Measurements from ENCODE around the gene SIRPB2. TPM values are rescaled to one million over a fixed set of nuclear protein-coding genes. Genes with fewer than 3 reads are reported as not detected.
A peak's percentile ranks its signal among the peaks of the same experiment; 100 is the strongest.

Gene SIRPB2
- total and polyA plus RNA-seq, 2 of the 4 experiments (the other 2 are of a cell fraction): not detected

DNA sequence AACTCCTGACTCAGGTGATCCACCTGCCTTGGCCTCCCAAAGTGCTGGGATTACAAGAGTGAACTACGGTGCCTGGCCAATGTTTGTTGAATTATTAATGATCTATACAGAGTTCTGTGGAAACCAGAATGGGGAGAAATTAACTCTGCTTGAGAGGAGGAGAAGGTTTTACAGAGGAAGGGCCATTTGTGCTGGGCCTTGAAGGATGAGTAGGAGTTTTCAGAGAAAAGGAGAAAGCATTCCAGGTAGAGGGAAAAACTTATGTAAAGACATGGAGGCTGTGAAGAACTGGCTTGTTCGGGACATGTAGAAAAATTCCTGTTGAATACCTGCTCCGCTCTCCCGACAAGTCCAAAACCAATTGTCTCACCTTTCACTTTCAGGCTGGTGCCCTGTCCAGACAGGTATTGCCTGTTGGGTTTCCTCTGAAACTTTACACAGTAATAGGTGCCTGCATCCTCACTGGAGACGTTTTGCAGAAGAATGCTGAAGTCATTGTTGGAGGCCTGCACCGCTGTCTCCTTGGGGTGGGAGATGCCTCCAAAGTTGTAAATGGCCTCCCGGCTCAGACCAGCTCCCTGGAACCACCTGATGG, 13.2 kb downstream of the SIRPB2 start:
- Histone ChIP-seq H3K36me3 (ENCODE audit: control insufficient read depth, insufficient read depth, low read length) (no peaks in the 10 kb centered on the region), H3K9ac (ENCODE audit: low read depth, low read length) (no peak overlapping the region), H2AK9ac (replicated peaks; ENCODE audit: low read depth, low read length, poor library complexity) (peak overlapping the region; percentile 14), H4K5ac (ENCODE audit: low read depth, low read length) (no peak overlapping the region), H2AFZ (replicated peaks; ENCODE audit: low read length, poor library complexity) (peak overlapping the region; percentile 84), H2BK20ac (ENCODE audit: low read depth, low read length) (0 out of 2 replicates have a peak overlapping the region, but pooled peaks have one; percentile 35), H3K4me3 (ENCODE audit: insufficient read depth, low read depth, low read length) (no peak overlapping the region), H3K23ac (ENCODE audit: low read depth, low read length) (no peak overlapping the region), H3K18ac (ENCODE audit: low read depth, low read length) (no peak overlapping the region), H2AK5ac (ENCODE audit: low read depth, low read length) (no peak overlapping the region), H3K9me1 (ENCODE audit: insufficient read depth, low read length) (peaks cover 4% of the 10 kb centered on the region; the same call in 1 of the 2 replicates), H3K79me1 (ENCODE audit: low read depth in 1 of 2, low read length in 2 of 2) (no peaks in the 10 kb centered on the region), H3K27me3 (ENCODE audit: control insufficient read depth, insufficient read depth, low read length) (peaks cover 8% of the 10 kb centered on the region), H3K4ac (ENCODE audit: low read depth, low read length) (no peak overlapping the region), H4K91ac (ENCODE audit: insufficient read depth, low read depth, low read length) (no peak overlapping the region), H2BK5ac (ENCODE audit: low read depth, low read length, poor library complexity, severe bottlenecking) (no peak overlapping the region), H3K27ac (ENCODE audit: insufficient read depth, low read length) (no peak overlapping the region), H4K20me1 (ENCODE audit: insufficient read depth, low read length) (no peaks in the 10 kb centered on the region), H4K8ac (ENCODE audit: low read depth in 2 of 2, low read length in 2 of 2) (no peak overlapping the region; a peak in 1 of 4 replicates), H3K4me2 (ENCODE audit: low read depth, low read length) (no peak overlapping the region), H2BK120ac (ENCODE audit: low read depth, low read length) (peak overlapping the region; percentile 58), H2BK15ac (ENCODE audit: low read depth, low read length) (no peak overlapping the region), H3K4me1 (ENCODE audit: control insufficient read depth, insufficient read depth, low read length) (0 out of 2 replicates have a peak, but pooled peaks cover 2% of the 10 kb centered on the region), H3K9me3 (ENCODE audit: control insufficient read depth, insufficient read depth, low read length) (no peaks in the 10 kb centered on the region), H3K56ac (ENCODE audit: extremely low read depth, insufficient read depth, low read length) (no peak overlapping the region), H3K14ac (replicated peaks; ENCODE audit: low read depth, low read length) (no peak overlapping the region; the same call in 1 of the 2 replicates)
- dilution Hi-C loops (cut with HindIII; ENCODE audit: low sequenced_read_pairs, unreplicated experiment): no loop called here
- in situ Hi-C loops (cut with MboI; ENCODE audit: low sequenced_read_pairs): no loop called here
- BruUV-seq (replicated peaks): no TSS peak
- CTCF ChIA-PET: interaction anchor here (0.8 kb wide), 1 partner anchor 26 kb away, joined by 3 read pairs; no protein-coding TSS in a partner anchor
- ATAC-seq (ENCODE audit: low read depth): no peak
- POLR2A ChIA-PET (ENCODE audit: unreplicated experiment): no interaction called here
- 96% methylated on average over 3 of the region's 7 CpGs; no CpG with 5 or more reads in 1 of the 2 experiments for WGBS, 2 experiments (ENCODE audit: extremely low coverage in 2 of 2, insufficient read length in 1 of 2)
- no peak for DNase-seq
- TF ChIP-seq NFE2L2 (IDR thresholded peaks at IDR 0.05; ENCODE audit: low read depth, low read length) (no peak), SMC3 (IDR thresholded peaks at IDR 0.05; ENCODE audit: low read depth, low read length) (no peak), BHLHE40 (IDR thresholded peaks at IDR 0.05; ENCODE audit: low read depth, low read length) (no peak), RCOR1 (IDR thresholded peaks at IDR 0.05; ENCODE audit: insufficient replicate concordance, low read length) (no peak), CEBPB (IDR thresholded peaks at IDR 0.05; ENCODE audit: low read depth, low read length) (no peak), MAFK (IDR thresholded peaks at IDR 0.05; ENCODE audit: low read depth, low read length) (no peak), RFX5 (IDR thresholded peaks at IDR 0.05; ENCODE audit: low read depth, low read length) (no peak), MAZ (IDR thresholded peaks at IDR 0.05; ENCODE audit: borderline replicate concordance, low read depth, low read length) (no peak), MXI1 (IDR thresholded peaks at IDR 0.05; ENCODE audit: borderline replicate concordance, low read depth, low read length) (no peak), FOS (IDR thresholded peaks at IDR 0.05; ENCODE audit: low read depth, low read length) (no peak), CHD1 (IDR thresholded peaks at IDR 0.05; ENCODE audit: low read depth, low read length) (no peak), RAD21 (IDR thresholded peaks at IDR 0.05; ENCODE audit: low read length) (no peak), POLR2A (IDR thresholded peaks at IDR 0.05; ENCODE audit: low read depth, low read length) (no peak)
- TF ChIP-seq, protein P1, sequence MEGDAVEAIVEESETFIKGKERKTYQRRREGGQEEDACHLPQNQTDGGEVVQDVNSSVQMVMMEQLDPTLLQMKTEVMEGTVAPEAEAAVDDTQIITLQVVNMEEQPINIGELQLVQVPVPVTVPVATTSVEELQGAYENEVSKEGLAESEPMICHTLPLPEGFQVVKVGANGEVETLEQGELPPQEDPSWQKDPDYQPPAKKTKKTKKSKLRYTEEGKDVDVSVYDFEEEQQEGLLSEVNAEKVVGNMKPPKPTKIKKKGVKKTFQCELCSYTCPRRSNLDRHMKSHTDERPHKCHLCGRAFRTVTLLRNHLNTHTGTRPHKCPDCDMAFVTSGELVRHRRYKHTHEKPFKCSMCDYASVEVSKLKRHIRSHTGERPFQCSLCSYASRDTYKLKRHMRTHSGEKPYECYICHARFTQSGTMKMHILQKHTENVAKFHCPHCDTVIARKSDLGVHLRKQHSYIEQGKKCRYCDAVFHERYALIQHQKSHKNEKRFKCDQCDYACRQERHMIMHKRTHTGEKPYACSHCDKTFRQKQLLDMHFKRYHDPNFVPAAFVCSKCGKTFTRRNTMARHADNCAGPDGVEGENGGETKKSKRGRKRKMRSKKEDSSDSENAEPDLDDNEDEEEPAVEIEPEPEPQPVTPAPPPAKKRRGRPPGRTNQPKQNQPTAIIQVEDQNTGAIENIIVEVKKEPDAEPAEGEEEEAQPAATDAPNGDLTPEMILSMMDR (conservative IDR thresholded peaks at IDR 0.05; ENCODE audit: low read depth, low read length): no peak
- TF ChIP-seq, protein P2, sequence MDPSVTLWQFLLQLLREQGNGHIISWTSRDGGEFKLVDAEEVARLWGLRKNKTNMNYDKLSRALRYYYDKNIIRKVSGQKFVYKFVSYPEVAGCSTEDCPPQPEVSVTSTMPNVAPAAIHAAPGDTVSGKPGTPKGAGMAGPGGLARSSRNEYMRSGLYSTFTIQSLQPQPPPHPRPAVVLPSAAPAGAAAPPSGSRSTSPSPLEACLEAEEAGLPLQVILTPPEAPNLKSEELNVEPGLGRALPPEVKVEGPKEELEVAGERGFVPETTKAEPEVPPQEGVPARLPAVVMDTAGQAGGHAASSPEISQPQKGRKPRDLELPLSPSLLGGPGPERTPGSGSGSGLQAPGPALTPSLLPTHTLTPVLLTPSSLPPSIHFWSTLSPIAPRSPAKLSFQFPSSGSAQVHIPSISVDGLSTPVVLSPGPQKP (IDR thresholded peaks at IDR 0.05; ENCODE audit: borderline replicate concordance, low read depth, low read length): no peak
- TF ChIP-seq, protein P3, sequence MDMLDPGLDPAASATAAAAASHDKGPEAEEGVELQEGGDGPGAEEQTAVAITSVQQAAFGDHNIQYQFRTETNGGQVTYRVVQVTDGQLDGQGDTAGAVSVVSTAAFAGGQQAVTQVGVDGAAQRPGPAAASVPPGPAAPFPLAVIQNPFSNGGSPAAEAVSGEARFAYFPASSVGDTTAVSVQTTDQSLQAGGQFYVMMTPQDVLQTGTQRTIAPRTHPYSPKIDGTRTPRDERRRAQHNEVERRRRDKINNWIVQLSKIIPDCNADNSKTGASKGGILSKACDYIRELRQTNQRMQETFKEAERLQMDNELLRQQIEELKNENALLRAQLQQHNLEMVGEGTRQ (IDR thresholded peaks at IDR 0.05; ENCODE audit: low read depth, low read length): no peak
- intact Hi-C loops (cut with micrococcal nuclease): loop anchor here (10.0 kb wide), 1 partner anchor 663 kb away; no protein-coding TSS in a partner anchor
